ENCODE data around the gene TFIP11.

DNA sequence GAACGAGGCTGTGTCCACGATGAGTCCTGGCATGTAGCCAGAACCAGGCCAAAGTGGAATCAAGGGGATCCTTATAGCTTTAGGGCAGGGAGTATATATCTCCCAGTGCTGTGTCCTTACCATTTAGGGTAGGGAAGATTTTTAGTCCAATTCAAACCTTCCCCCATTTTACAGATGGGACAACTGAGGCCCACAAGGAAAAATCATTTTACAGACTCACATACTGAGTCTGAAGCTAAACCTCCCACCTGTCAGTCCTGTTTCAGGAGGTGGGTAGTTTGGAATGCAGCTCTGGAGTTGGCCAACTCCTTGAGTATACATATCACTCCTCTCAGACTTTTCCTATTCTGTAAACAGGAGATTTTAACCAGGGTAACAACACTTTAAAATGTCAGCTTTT lies 33.1 kb upstream of the TFIP11 start:
- no peak for TF ChIP-seq POLR2A (IDR thresholded peaks at IDR 0.05)
- no peak for TF ChIP-seq CTCF (IDR thresholded peaks at IDR 0.05)
- TF ChIP-seq POLR2AphosphoS5 (IDR thresholded peaks at IDR 0.05): no peak
